WERI-Rb-1 (cell line): Measurements from ENCODE around the gene C2CD4D.
"Not testable (repeated sequence)": the region's sequence is repeated elsewhere in the genome, so short reads cannot be mapped to it uniquely, and the experiment has no call there.

Source experiments
- DNase-seq: peaks from one replicate; pipeline ENCODE4 v3.0.0-alpha.2; 2020
- H3K27ac ChIP-seq: fragments of 250-450 bp; sonication (Bioruptor Pico); 2 replicates; pipeline ENCODE4 v1.5.1; 2020; ENCODE audit warnings: mild to moderate bottlenecking, moderate library complexity
- H3K27me3 ChIP-seq: fragments of 250-450 bp; sonication (Bioruptor Pico); 2 replicates; pipeline ENCODE4 v1.5.1; 2021; ENCODE audit warnings: mild to moderate bottlenecking, low read depth, moderate library complexity; ENCODE audit not compliant: insufficient read depth, severe bottlenecking
- H3K36me3 ChIP-seq: fragments of 250-450 bp; sonication (Bioruptor Pico); 2 replicates; pipeline ENCODE4 v1.5.1; 2020; ENCODE audit warnings: mild to moderate bottlenecking, moderate library complexity
- H3K4me3 ChIP-seq: 2 replicates; pipeline ENCODE4 v1.5.1; 2011; ENCODE audit warnings: low read depth, mild to moderate bottlenecking, control low read depth, low read length
- H3K9me3 ChIP-seq: fragments of 250-450 bp; sonication (Bioruptor Pico); 2 replicates; pipeline ENCODE4 v1.5.1; 2021; ENCODE audit warnings: mild to moderate bottlenecking, moderate library complexity; ENCODE audit not compliant: severe bottlenecking
- CTCF ChIP-seq: IDR thresholded peaks from 2 replicates; pipeline ENCODE4 v1.5.1; 2011; ENCODE audit warnings: low read depth, mild to moderate bottlenecking, control low read depth, inconsistent platforms, low read length

The C2CD4D gene

GRCh38 chr1:151859891-151860293, 20.3 kb upstream of the C2CD4D start:
- no peak overlapping the region for H3K27ac ChIP-seq
- H3K9me3 ChIP-seq, result no peaks in the 10 kb centered on the region
- no peak overlapping the region for H3K4me3 ChIP-seq
- TF ChIP-seq CTCF, result no peak
- H3K36me3 ChIP-seq, result no peaks in the 10 kb centered on the region
- no peak for DNase-seq
- H3K27me3 ChIP-seq, result no peaks in the 10 kb centered on the region

DNA sequence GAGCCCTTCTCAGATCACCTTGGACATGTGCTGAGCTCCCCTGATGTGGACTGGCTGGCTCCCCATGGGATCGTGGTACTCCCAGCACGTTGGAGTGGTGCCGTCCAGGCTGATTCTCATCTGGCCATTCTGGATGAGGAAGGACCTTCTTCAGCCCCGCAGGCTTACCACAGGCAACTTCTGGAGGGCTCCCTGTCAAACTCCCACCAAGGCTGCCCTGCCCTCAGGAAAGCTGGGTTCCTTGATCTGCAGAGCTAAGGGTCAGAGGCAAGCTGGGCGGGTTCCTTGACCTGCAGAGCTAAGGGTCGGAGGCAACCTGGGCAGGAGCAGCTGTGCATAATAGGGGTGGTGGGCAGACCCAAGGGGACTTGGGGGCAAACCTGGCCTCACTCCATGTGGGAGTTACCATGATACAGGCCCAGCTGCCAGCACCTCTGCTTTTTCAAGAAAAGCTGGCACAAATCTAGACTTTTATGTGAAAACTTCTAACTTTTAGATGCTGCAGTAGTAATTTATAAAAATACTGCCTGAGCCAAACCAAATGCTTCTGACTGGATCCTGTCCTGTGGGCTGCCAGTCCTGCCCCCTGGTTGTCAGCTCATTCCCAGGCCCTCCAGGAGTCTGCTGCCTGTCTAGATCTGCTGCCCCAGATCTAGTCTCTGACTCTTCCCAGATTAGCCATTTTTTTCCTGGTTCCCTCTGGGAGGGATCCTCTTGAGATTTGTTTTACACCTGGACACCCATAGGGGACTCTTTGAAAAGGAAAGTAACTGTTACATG, 19.5 kb upstream of the C2CD4D start:
- TF ChIP-seq CTCF, result no peak
- Histone ChIP-seq H3K36me3 (no peaks in the 10 kb centered on the region), H3K27ac (no peak overlapping the region), H3K9me3 (no peaks in the 10 kb centered on the region), H3K4me3 (no peak overlapping the region), H3K27me3 (no peaks in the 10 kb centered on the region)
- no peak for DNase-seq

- no peak for DNase-seq
- H3K27ac ChIP-seq, result no peak overlapping the region
- H3K4me3 ChIP-seq, result no peak overlapping the region
- H3K27me3 ChIP-seq, result no peaks in the 10 kb centered on the region
- H3K9me3 ChIP-seq, result no peaks in the 10 kb centered on the region
- no peak for TF ChIP-seq CTCF
- H3K36me3 ChIP-seq, result no peaks in the 10 kb centered on the region
Observed at GRCh38 chr1:151858030-151858746, 18.6 kb upstream of the C2CD4D start.

DNA sequence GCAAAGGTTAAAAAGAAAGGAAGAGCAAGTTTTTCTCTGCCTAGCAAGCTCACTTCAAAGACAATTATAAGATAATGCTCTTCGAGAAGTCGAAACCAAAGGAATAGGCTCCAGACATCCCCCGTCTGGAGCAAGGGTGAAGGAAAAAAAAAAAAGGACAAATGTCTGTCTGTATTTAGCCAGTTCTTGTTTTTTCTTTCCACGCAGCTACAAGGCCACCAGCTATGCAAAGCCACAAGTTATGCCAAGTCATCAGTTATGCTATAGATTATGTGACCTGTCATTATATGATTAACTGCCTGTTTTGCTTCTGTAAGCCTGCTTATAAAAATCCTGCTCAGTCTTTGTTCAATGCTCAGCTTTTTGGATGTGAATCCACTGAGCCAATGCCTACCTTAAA, 16.3 kb upstream of the C2CD4D start:
- Histone ChIP-seq H3K9me3 (no peaks in the 10 kb centered on the region), H3K27ac (no peak overlapping the region), H3K27me3 (no peaks in the 10 kb centered on the region), H3K4me3 (no peak overlapping the region), H3K36me3 (no peaks in the 10 kb centered on the region)
- no peak for DNase-seq
- TF ChIP-seq CTCF, result no peak

GRCh38 chr1:151855516-151855915, 15.9 kb upstream of the C2CD4D start:
- not testable (repeated sequence) for H3K27me3 ChIP-seq, H3K9me3 ChIP-seq, DNase-seq, H3K4me3 ChIP-seq, H3K27ac ChIP-seq, H3K36me3 ChIP-seq

DNA sequence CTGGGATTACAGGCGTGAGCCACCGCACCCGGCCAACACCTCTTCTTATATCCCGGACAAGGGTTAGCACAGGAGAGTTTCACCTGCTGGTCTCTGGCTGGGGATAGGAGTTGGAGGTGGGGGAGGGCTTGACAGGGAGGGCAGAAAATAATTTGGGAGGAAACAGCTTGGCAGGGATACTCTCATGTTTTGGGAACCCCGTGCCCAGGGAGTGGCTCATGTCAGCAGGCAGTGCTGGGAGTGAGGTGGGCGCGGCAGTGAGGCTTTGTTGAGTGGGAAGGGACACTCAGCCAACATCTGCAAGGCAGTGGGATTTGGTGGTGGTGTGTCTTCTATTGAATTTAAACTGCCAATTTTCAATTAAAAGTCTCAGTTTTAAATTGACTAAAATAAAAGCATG, 15.0 kb upstream of the C2CD4D start:
- Histone ChIP-seq H3K27me3 (no peaks in the 10 kb centered on the region), H3K27ac (no peak overlapping the region), H3K9me3 (no peaks in the 10 kb centered on the region), H3K4me3 (no peak overlapping the region), H3K36me3 (no peaks in the 10 kb centered on the region)
- no peak for TF ChIP-seq CTCF
- DNase-seq, result no peak
